ENCODE measurements around the gene OR5AS1.
"Not testable (repeated sequence)": the region's sequence is repeated elsewhere in the genome, so short reads cannot be mapped to it uniquely, and the experiment has no call there.

The OR5AS1 gene

DNA sequence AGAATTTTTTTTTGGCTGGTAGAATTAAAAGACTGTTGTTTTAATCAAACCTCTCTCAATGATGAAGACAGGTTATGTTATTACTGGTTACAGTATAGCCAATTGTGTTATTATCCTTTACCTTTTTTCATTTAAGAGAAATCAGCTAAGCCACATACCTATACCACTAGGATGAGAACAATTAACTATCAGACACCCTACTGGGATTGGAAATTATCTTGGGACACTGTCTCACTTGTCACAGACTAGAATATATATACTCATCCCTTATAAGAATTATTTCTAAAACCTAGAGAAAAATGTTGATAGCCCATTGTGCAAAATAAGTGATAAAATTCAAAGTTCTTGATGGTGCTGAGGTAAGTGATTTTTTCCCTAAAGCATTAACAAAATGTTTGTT lies at the start of gene OR5AS1:
TSS of gene OR5AS1 (plus strand) at position 301 of the 400 bp plus-strand sequence. CDS start 2,765 bp downstream, outside the sequence.
- no peak for DNase-seq (ENCODE audit: low spot score)

GRCh38 chr11:55994525-55994924 lies 32.9 kb upstream of the OR5AS1 start, which contains the start of gene OR5F1:
Gene OR5F1 (minus strand): TSS chr11:55994625. CDS start chr11:55994625, 0 bp downstream.
- DNase-seq (ENCODE audit: low spot score), result no peak

DNA sequence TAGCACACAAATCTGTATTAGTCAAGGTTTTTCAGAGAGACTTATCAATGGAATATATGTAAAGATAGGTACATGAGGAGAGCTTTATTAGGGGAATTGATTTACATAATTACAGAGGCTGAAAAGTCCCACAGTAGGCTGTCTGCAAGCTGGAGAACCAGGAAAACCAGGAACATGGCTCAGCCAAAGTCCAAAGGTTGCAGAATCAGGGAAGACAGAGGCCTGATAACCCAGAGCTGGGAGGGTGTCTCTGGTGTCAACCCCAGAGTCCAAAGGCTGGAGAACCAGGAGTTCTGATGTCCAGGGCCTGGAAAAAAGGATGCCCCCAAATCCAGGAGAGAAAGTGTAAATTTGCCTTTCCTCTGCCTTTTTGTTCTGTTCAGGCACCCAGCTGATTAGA lies 16.7 kb upstream of the OR5AS1 start:
- DNase-seq (ENCODE audit: low spot score), result no peak

DNA sequence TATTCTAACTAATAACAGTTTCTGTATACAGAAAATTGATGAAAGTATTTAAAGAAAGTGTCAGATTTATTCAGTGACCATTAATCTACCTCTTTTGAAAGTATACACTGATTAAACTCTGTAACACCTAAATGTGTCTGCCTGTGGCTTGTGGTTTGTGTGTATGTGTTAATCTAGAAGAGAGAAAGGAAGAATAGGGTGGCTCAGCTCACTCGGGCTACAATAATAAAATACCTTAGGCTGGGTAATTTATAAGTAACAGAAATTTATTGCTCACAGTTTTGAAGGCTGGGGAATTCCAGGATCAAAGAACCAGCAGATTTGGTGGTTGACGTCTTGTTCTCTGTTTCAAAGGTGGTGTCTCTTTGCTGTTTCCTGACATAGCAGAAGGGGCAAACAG lies 13.6 kb upstream of the OR5AS1 start:
- no peak for DNase-seq (ENCODE audit: low spot score)

DNA sequence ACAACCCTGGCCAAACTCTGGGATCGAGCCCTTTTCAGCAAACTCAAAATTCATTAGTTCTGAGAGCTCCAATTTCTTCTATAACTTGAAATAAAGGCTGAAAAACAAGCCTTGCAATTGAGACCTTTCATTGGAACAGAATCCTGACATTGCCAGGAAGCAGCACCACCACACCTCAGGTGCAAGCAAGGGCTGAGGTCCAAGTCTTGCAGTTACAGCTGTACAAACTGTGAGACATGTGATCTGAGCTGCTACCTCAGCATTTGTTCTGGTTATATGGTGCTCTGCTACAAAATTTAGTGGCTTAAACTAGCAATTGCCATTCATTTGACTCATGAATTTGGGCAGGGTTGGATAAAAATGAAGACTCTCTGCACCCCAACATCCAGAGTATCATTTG lies 18.1 kb downstream of the OR5AS1 start:
- DNase-seq (ENCODE audit: low spot score), result no peak

GRCh38 chr11:56048480-56048879 lies 21.0 kb downstream of the OR5AS1 start:
- no peak for DNase-seq (ENCODE audit: low spot score)

DNA sequence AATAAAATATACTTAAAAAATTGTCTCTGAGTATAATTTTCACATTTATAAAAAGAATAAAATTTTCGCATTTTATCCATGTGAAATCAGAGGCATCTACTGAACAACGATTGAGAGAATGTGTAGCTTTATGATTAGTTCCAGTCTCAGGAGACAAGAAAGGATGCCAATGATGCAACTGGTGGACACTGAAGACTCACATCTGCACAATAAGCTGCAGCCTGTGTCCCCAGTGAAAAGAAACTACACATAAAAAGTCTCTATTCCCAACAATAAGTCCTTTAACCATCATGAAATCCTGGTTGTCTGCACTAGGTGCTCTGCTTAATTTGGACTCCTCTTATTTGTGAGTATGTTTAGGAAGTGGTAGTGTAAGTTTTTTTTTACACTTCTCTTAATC lies 22.0 kb downstream of the OR5AS1 start:
- DNase-seq (ENCODE audit: low spot score), result no peak

DNA sequence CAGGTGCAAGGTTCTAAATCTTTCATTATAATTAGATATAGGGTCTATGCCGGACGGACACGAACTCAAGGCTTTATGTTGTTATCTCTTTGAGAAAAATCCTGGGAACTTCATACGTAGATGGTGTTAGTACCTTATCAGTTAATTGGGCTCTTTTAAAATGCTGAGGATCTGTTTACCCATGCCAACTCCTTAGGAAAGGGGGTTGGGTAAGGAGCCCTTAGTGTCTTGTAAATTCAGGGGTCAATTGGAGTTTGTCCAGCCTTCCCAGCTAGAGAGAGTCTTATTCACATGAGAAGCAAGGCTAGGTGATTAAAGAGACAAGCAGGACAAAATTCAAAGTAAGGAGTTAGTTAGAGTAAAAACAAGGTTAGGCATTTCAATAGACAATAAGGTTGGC lies 28.9 kb downstream of the OR5AS1 start:
- DNase-seq (ENCODE audit: low spot score), result not testable (repeated sequence)

- not testable (repeated sequence) for DNase-seq (ENCODE audit: low spot score)
Observed at GRCh38 chr11:56057661-56058237, 30.3 kb downstream of the OR5AS1 start.

GRCh38 chr11:56058260-56058780 lies 30.9 kb downstream of the OR5AS1 start:
- not testable (repeated sequence) for DNase-seq (ENCODE audit: low spot score)

DNA sequence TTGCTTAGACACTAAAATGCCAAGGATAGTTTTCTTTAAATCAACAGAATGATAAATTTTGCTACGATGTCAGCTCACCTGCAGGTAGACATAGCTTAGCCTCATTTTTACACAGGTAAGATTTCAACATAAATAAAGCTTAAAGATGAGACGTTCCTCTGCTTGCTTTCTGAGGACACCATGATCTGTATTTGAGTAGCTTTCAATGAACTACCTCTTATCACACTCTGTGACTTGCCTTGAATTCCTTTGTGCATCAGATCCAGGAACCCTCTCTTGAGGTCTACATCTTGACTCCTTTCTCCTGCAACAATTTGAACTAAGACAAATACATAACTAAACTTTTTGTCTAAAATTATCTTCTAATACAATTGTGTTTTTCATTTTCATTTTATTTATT lies 39.5 kb downstream of the OR5AS1 start:
- no peak for DNase-seq (ENCODE audit: low spot score)
